Astrocyte of the hippocampus (primary cell): Measurements from ENCODE around the gene NES.

Source experiments
- DNase-seq: peaks from one replicate; pipeline ENCODE4 v3.0.0; 2011; ENCODE audit warnings: low read depth, low spot score

NES gene

DNA sequence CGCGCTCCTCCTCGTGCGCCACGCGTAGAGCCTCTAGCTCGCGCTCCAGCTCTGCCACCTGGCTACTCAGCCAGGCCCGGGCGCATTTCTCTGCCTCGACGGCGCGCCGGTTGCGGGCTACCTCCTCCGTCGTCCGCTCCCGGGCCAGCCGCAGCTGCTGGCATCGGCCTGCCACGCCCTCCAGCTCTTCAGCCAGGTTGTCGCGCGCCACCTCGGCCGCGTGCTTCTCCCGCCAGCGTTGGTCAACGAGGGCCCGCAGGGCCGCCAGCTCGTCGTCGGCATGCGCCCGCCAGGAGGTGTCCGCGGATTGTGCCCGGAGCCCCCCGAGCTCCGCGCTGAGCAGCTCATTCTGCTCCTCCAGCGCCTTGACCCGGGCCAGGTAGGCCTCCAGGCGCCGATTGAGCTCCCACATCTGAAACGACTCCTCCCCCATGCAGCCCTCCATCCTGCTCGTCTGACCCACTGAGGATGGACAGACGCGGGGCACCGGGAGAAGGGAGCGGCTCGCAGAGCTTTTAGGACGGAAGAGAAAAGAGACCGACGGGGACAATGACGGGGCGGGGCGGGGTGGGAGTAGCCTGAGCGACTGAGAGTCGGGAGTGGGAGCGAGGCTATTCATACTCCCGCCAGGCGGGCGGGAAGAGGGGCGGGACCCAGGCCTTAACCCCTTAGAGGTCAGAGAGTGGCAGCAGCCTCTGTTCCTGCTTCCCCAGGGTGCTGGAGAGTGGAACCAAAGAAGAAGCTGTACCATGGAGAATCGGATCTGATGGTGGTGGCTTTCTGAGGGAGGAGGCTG lies at the start of gene NES:
Gene NES (minus strand): TSS at position 588 of the 796 bp plus-strand sequence. CDS start 143 bp downstream, at position 445.
- DNase-seq = peak; percentile 85

DNA sequence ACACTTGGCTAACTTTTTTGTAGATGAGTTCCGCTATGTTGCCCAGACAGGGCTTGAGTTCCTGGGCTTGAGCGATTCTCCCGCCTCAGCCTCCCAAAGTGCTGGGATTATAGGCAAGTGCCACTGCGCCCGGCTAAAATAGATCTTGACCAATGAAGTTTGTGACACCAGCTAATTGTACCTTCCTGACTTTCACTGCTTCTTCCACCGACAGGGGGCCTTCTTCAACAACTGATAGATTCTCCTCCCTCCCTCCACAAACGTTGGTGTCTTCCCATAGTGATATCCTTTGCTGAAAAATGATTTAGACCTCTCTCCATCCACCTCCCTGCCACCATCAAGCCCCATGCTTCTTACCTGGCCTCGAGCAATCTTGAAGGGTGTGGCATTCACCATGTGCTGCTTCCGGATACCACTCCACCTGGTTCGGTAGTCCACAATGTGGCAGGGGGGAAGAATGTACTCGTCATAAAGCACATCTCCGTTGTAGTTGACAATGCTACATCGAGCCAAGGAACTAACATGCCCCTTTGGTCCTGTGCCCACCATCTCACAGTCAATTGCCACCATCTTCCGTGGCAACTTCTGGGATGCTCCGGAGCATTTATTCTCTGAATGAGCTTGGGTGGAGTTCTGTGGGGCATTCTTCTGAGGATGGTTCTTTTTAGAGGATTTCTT lies 49.5 kb upstream of the NES start:
- DNase-seq = peak; percentile 72

DNA sequence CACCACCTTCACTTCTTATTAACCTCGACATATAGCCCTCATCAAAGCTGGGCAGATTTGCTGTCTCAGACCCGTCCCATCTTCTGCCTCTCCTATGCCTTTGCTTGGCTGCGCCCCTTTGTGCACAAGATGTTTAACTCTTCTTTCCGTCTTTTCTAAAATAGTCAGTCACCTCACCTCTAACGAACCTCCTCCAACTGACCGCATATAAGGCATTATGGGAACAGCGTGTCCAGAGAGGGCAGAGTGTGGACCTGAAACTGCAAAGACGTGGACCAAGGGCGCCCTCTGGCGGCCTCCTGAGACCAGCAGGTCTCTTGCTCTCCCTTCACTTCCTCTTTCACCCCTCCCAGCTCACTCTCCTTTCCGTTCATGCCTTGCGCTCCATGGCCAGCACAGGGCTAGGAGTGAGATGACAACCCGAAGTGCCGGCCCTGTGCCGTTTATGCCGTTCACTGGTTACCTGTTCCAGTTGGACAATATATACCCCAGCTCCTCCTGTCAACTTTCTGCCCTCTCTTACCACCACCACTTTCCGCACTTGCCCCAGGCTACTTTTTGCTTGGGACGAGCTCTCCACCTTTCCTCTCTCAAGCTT lies 48.6 kb upstream of the NES start:
- peak; percentile 96 for DNase-seq

- DNase-seq = no peak
These were observed 44.3 kb upstream of the NES start for GRCh38 chr1:156721535-156721934.

GRCh38 chr1:156721131-156721530 lies 43.9 kb upstream of the NES start:
- no peak for DNase-seq

DNA sequence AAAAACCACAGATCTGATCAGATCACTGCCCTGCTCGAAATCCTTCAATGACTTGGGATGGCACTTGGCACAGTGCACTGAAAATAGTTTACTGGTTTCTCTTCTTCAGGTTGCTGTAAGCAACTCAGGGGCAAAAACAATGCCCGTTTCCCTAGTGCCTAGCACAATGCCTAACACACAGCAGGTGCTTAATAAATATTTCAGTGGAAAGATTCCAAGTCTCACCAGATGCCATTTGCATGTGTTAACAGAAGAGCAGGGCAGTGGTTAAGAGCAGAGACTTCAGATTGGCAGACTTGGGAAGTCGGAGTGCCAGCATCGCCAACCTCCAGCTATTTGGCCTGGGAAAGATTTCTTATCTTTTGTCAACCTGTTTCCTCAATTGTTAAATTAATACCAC lies 40.1 kb upstream of the NES start:
- DNase-seq = no peak

GRCh38 chr1:156714830-156715229 lies 37.6 kb upstream of the NES start:
- DNase-seq = no peak

DNA sequence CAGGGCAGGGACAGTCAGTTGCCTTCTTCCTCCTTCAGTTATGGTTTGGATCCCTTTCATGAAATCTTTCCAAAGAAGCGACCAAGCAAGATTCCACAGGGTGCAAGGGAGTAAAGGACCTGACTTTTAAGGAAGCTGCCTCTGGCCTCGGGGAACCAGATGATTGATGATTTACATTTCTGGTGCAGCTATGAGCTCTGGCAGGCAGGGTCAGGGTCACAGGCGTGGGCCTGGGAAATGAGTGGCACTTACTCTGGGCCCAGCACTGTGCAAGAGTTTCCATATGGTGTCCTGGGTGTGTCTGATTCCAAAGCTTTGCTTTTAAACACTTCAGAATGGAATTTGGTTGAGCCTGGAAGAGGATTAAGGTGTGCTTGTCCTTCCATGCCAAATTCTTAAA lies 35.4 kb upstream of the NES start:
- no peak for DNase-seq

- DNase-seq = no peak
These were observed 34.0 kb upstream of the NES start for GRCh38 chr1:156711011-156711817.

DNA sequence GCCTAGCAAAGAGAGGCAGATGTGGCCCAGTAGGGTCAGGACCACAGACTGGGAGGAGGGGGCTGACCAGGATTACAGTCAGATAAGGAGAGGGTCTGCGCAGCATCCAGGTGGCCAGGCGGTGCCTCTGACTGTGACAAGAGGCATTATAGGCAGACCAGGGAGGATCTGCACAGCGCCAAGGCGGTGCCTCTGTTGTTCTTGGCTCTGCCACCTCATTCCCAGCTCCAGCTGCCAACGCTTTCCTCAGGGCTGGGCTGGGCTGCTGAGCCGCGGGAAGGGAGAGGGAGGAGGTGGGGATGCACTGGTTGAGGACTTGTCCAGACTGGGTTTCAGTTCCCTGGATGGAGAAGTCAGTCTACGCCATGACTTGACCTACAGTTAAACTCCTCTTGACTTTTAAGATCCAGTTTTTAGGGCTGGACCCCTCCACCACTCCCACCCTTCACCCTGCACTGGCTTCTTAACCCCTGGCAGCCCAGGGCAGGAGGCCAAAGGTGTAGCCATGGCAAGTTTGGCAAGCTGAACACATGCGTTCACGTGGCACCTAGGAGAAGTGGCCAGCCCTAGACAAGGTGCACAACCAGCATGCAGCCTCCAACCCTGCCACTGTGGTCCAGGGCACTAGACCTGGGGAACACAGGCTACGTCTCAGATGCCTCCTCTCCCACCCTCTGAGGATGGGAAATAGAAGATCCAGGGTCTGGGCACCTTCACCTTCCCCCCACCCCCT lies 32.7 kb upstream of the NES start:
- DNase-seq = peak; percentile 88

GRCh38 chr1:156709031-156709430 lies 31.8 kb upstream of the NES start:
- no peak for DNase-seq

DNA sequence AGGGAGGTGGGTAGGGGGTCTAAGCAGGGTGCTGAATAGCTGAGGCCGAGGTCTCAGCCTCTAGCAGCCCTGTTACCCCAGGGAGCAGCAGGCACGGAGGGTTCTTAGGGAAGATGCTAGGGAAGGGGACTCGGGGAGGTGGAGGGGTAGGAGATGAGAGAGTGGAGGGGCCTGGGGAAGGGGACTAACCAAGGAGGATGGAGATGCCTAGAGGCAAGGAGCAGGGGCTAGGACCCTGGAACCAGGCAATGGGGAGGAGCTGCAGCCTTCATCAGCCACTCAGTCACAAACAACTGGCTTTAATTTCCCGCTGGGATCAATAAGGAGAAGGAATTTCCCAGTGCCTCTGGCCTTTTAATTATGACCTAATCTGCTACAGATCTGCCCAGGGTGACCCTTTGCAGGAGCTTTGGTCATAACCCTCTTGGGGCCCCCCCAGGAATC lies 31.0 kb upstream of the NES start:
- DNase-seq = no peak

- DNase-seq = no peak
These were observed 30.4 kb upstream of the NES start for GRCh38 chr1:156707417-156708217.

DNA sequence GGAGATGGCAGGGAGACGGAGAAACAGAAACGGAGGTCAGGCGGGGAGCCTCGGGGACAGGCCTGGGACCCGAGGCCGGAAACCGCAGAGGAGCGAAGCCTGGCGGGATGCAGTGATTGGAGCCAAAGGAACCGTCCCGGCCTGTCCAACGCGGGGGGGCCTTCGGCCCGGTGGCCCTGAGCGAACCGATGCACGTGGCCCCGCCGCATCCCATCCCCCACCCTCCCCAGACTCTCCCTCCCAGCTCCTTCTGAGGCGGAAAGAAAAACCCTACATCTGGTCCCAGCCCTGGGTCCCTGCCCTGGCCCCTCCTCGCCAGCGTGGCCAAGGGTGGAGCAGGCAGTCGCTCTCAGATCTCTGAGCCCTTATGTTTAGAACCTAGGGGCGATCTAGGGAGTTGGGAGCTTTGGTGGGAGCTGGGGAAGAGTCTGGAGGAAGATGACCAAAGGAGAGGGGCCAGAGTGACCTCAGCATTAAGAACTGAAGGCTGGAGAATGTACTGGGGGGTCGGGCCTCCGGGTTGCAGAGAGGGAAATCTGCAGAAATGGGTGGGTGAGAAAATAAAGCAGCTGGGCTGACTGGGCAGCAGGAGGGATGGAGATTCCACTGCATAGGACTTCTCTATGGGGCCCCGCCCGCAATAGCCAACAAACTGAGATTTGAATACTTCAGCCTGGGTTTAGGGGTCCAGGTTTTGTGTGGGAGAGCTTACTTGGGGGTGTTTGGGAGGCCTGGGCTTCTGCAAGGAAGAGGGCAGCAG lies 29.6 kb upstream of the NES start:
- no peak for DNase-seq

GRCh38 chr1:156705918-156706656 lies 28.9 kb upstream of the NES start:
- DNase-seq = peak; percentile 79

GRCh38 chr1:156705321-156705917 lies 28.2 kb upstream of the NES start, which contains the start of gene CRABP2:
TSS of gene CRABP2 (minus strand) at chr1:156705583. CDS start at chr1:156705446, 137 bp downstream.
- peak; percentile 50 for DNase-seq

DNA sequence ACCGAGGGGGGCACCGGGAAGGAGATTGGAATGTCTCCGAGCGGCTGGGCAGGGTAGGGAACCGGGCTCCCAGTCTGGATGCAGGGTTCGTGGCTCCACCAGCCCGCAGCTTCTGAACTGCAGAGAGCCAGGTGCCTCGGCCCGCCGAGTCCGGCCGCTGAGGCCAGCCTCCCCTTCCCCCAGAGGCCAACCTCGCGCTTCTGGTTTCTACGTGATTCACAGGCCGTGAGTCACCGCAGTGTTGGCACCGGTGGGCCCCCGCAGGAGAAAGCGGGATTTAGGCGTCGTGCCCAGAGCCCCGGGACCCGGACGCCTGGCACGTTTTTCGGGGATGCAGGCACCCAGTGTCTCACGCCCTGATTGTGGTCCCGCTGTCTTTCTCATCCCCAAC lies 27.7 kb upstream of the NES start:
- peak; percentile 85 for DNase-seq

DNA sequence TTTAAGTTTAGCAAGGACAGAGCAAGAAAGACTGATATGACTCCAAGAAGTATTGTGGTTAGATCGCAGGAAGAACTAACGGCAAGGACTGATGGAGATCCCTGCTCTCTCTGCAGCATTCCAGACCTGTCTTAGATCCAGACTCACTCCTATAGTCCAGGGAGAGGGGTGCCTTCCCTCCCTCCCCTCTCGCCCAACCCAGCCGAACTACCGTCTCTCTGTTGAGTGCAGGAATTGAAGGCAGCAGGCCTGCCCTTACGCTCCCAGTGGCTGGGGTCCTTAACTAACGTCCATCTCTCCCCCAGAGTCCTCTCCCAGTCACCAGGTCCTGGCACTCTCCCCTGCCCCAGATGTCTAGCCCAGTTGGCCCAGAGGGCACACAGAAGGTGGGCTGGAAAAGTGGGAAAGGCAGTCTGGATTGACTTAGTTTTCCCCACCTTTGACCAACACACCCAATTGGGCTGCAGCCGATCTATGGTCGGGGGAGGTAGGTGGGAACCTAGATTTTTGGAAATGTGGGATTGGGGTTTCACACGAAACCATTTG lies 27.0 kb upstream of the NES start:
- DNase-seq = no peak
